Neuronal stem cell (in vitro differentiated cells): ENCODE measurements around the gene SPSB3.
"Not testable (repeated sequence)": the region's sequence is repeated elsewhere in the genome, so short reads cannot be mapped to it uniquely, and the experiment has no call there.

Experiments used
- DNase-seq: peaks from one replicate; pipeline ENCODE4 v3.0.0-alpha.2; 2013; ENCODE audit warnings: low spot score
- H2AFZ ChIP-seq: one replicate; pipeline ENCODE4 v1.6.1; 2013; ENCODE audit warnings: mild to moderate bottlenecking, low read length, inconsistent platforms
- H2AK5ac ChIP-seq: 2 replicates; pipeline ENCODE4 v1.6.1; 2013; ENCODE audit warnings: low read depth, mild to moderate bottlenecking, inconsistent platforms, low read length, moderate library complexity, mixed read lengths
- H2BK120ac ChIP-seq: 2 replicates; pipeline ENCODE4 v1.6.1; 2013; ENCODE audit warnings: low read depth, mild to moderate bottlenecking, inconsistent platforms, low read length, moderate library complexity, mixed read lengths
- H2BK12ac ChIP-seq: one replicate; pipeline ENCODE4 v1.6.1; 2013; ENCODE audit warnings: low read length, inconsistent platforms
- H2BK15ac ChIP-seq: 2 replicates; pipeline ENCODE4 v1.6.1; 2013; ENCODE audit warnings: mild to moderate bottlenecking, low read length, inconsistent platforms, mixed read lengths
- H2BK5ac ChIP-seq: one replicate; pipeline ENCODE4 v1.6.1; 2013; ENCODE audit warnings: inconsistent platforms, mild to moderate bottlenecking, low read length, moderate library complexity
- H3K14ac ChIP-seq: one replicate; pipeline ENCODE4 v1.6.1; 2013; ENCODE audit warnings: low read length, inconsistent platforms
- H3K18ac ChIP-seq: 2 replicates; pipeline ENCODE4 v1.6.1; 2013; ENCODE audit warnings: low read length, inconsistent platforms
- H3K23ac ChIP-seq: 2 replicates; pipeline ENCODE4 v1.6.1; 2013; ENCODE audit warnings: low read depth, mild to moderate bottlenecking, mixed read lengths, low read length, inconsistent platforms; ENCODE audit not compliant: poor library complexity
- H3K27ac ChIP-seq: replicated peaks from 3 replicates; pipeline ENCODE4 v1.5.1; 2013; ENCODE audit warnings: low read length, inconsistent platforms
- H3K27me3 ChIP-seq, 3 experiments: 2 replicates each; pipeline ENCODE4 v1.6.1; 2013; ENCODE audit warnings: low read length in 3 of 3, mild to moderate bottlenecking in 2 of 3, inconsistent platforms in 1 of 3, low read depth in 1 of 3, mixed read lengths in 1 of 3, moderate library complexity in 1 of 3; ENCODE audit not compliant: control insufficient read depth in 3 of 3, insufficient read depth in 3 of 3
- H3K36me3 ChIP-seq, 2 donors: replicated peaks in 1 of 2; 2 replicates each; pipeline ENCODE4 v1.6.1; 2013; ENCODE audit warnings: low read length in 2 of 2; ENCODE audit not compliant: control insufficient read depth in 2 of 2, insufficient read depth in 2 of 2
- H3K4ac ChIP-seq: 2 replicates; pipeline ENCODE4 v1.6.1; 2013; ENCODE audit warnings: inconsistent platforms, mild to moderate bottlenecking, low read length, moderate library complexity
- H3K4me1 ChIP-seq, 2 donors: 1 replicate in 1 of 2; 2 replicates in 1 of 2; pipeline ENCODE4 v1.6.1; 2013; ENCODE audit warnings: low read length in 2 of 2, low read depth in 1 of 2; ENCODE audit not compliant: control insufficient read depth in 2 of 2, insufficient read depth in 1 of 2
- H3K4me2 ChIP-seq: one replicate; pipeline ENCODE4 v1.6.1; 2013; ENCODE audit warnings: mild to moderate bottlenecking, low read length, inconsistent platforms; ENCODE audit not compliant: insufficient read depth, poor library complexity, severe bottlenecking
- H3K4me3 ChIP-seq, 2 donors: 2 replicates each; pipeline ENCODE4 v1.5.1; 2013; ENCODE audit warnings: low read length in 2 of 2, mild to moderate bottlenecking in 2 of 2, inconsistent platforms in 1 of 2, moderate library complexity in 1 of 2
- H3K79me1 ChIP-seq: one replicate; pipeline ENCODE4 v1.6.1; 2013; ENCODE audit warnings: low read depth, mild to moderate bottlenecking, inconsistent platforms, low read length, moderate library complexity
- H3K9ac ChIP-seq: one replicate; pipeline ENCODE4 v1.6.1; 2013; ENCODE audit warnings: mild to moderate bottlenecking, low read depth, low read length, inconsistent platforms; ENCODE audit not compliant: poor library complexity
- H3K9me3 ChIP-seq, 2 donors: replicated peaks in 1 of 2; 2 replicates each; pipeline versions ENCODE3 to v1.6.1; 2013; ENCODE audit warnings: low read length in 2 of 2, mild to moderate bottlenecking in 2 of 2, inconsistent platforms in 1 of 2, low read depth in 1 of 2, mixed read lengths in 1 of 2, moderate library complexity in 1 of 2; ENCODE audit not compliant: control insufficient read depth in 2 of 2, insufficient read depth in 1 of 2
- H4K8ac ChIP-seq: one replicate; pipeline ENCODE4 v1.6.1; 2013; ENCODE audit warnings: low read depth, mild to moderate bottlenecking, inconsistent platforms, low read length, moderate library complexity
- H4K91ac ChIP-seq: one replicate; pipeline ENCODE4 v1.6.1; 2013; ENCODE audit warnings: low read length, low read depth, mild to moderate bottlenecking, inconsistent platforms; ENCODE audit not compliant: poor library complexity
- WGBS, 2 donors: extraction: QIAGEN DNeasy Blood & Tissue Kit; methylation state at CpG; one replicate each; pipeline ENCODE4 v1.1.7; 2013; ENCODE audit warnings: missing lambda C conversion rate in 2 of 2, mixed read lengths in 1 of 2; ENCODE audit not compliant: insufficient read length in 2 of 2, insufficient replicate concordance in 1 of 2; ENCODE audit errors: extremely low coverage in 2 of 2; 5-methylcytosine and 5-hydroxymethylcytosine counted together

SPSB3 gene

DNA sequence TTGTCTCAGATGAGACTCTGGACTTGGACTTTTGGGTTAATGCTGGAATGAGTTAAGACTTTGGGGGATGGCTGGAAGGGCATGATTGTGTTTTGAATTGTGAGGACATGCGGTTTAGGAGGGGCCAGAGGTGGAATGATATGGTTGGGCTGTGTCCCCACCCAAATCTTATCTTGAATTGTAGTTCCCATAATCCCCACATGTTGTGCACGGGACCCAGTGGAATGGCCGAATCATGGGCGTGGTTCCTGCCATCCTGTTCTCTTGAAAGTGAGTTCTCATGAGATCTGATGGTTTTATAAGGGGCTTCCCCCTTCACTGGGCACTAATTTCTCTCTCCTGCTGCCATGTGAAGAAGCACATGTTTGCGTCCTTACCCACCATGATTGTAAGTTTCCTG is 16.9 kb upstream of the SPSB3 start:
- not testable (repeated sequence) for DNase-seq, H3K4me2 ChIP-seq, H3K4me3 ChIP-seq, H2BK12ac ChIP-seq, H2AFZ ChIP-seq, H4K8ac ChIP-seq, H4K91ac ChIP-seq, H2BK5ac ChIP-seq, H3K79me1 ChIP-seq, H3K27ac ChIP-seq, H3K23ac ChIP-seq, H3K4me1 ChIP-seq, H3K4ac ChIP-seq, H3K36me3 ChIP-seq, H3K18ac ChIP-seq, H2BK15ac ChIP-seq, H2AK5ac ChIP-seq, H3K14ac ChIP-seq, H3K27me3 ChIP-seq, H2BK120ac ChIP-seq, H3K9ac ChIP-seq
- WGBS, 2 donors: no CpG with 5 or more reads among the region's 5 CpGs
- peaks cover 5 to 14% of the 10 kb centered on the region in 2 donors for H3K9me3 ChIP-seq

GRCh38 chr16:1794908-1795666 is 12.7 kb upstream of the SPSB3 start:
- H3K79me1 ChIP-seq: peaks cover 5% of the 10 kb centered on the region
- H3K4ac ChIP-seq: no peak overlapping the region
- no peak overlapping the region for H2BK5ac ChIP-seq
- no peak overlapping the region for H2AK5ac ChIP-seq
- no peak overlapping the region for H2BK12ac ChIP-seq
- no peak overlapping the region for H3K27ac ChIP-seq
- peaks cover 5 to 6% of the 10 kb centered on the region in 2 donors for H3K9me3 ChIP-seq
- H3K23ac ChIP-seq: peak overlapping the region; percentile 73
- no peaks in the 10 kb centered on the region for H3K27me3 ChIP-seq
- H3K18ac ChIP-seq: no peak overlapping the region
- H3K9ac ChIP-seq: no peak overlapping the region
- no peak overlapping the region for H2AFZ ChIP-seq
- WGBS, 2 donors: no CpG with 5 or more reads among the region's 32 CpGs
- H4K91ac ChIP-seq: no peak overlapping the region
- no peak overlapping the region for H3K4me2 ChIP-seq
- H2BK120ac ChIP-seq: no peak overlapping the region
- no peak overlapping the region for H2BK15ac ChIP-seq
- H3K36me3 ChIP-seq: peaks cover 3 to 13% of the 10 kb centered on the region in 2 donors
- H4K8ac ChIP-seq: no peak overlapping the region
- peak overlapping the region in 1 of 2 donors; percentile 16 for H3K4me3 ChIP-seq
- no peak overlapping the region for H3K14ac ChIP-seq
- no peak for DNase-seq
- H3K4me1 ChIP-seq: no peaks in the 10 kb centered on the region

- DNase-seq: no peak
- Histone ChIP-seq H2BK5ac (peak overlapping the region; percentile 13), H3K27me3 (no peaks in the 10 kb centered on the region), H3K4me1 (no peaks in the 10 kb centered on the region), H2BK15ac (no peak overlapping the region), H3K4me3 (no peak overlapping the region), H3K4ac (no peak overlapping the region), H4K8ac (no peak overlapping the region), H2AK5ac (no peak overlapping the region), H2BK120ac (no peak overlapping the region), H3K23ac (peak overlapping the region; percentile 65), H3K9ac (no peak overlapping the region), H3K14ac (no peak overlapping the region), H2BK12ac (no peak overlapping the region), H2AFZ (no peak overlapping the region), H3K36me3 (peaks cover 3 to 19% of the 10 kb centered on the region in 2 donors), H3K79me1 (peaks cover 8% of the 10 kb centered on the region), H3K27ac (no peak overlapping the region), H3K4me2 (peak overlapping the region; percentile 11), H3K18ac (peak overlapping the region; percentile 17), H3K9me3 (peaks cover under 1 to 4% of the 10 kb centered on the region in 2 donors), H4K91ac (no peak overlapping the region)
- WGBS, 2 donors: no CpG with 5 or more reads among the region's 18 CpGs
Measured at GRCh38 chr16:1794221-1794871, 12.0 kb upstream of the SPSB3 start.

DNA sequence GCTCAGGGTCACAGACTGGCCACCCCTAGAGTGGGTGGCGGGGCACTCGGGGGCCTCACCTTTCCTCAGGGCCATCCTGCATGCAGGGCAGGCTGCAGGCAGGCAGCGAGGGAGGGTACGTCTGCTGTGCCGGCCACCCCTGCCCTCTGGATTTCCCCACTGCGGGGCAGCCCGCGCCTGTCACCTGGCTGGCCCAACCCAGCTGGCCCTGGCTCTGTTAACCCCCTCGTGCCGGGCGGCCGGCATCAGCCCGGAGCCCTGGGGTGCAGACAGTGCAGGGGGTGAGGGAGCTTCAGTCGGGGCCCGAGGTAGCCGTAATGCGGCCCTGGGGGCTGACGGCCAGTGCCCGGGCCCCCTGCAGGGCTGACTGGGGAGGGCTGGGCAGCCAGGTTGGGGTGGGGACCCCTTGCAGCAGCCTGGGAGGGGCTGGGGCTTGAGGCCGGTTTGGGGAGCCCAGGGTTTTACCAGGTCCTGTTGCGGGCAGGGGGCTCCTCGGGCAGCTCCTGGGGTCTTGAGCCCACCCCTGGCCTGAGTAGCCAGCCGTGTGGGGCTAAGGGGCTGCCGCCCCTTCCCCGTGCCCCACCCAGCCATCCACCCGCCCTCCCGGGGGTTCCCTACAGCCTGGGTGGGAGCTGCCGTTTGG is 11.3 kb upstream of the SPSB3 start, which contains the start of gene IGFALS:
Gene IGFALS (minus strand): TSS at position 128 of the 643 bp plus-strand sequence. CDS start 53 bp downstream, at position 75.
- Histone ChIP-seq H2BK120ac (no peak within 1 kb of the TSS), H3K36me3 (peaks cover 10 to 26% of the 10 kb centered on the region in 2 donors), H3K14ac (no peak within 1 kb of the TSS), H4K8ac (no peak within 1 kb of the TSS), H2AFZ (no peak within 1 kb of the TSS), H2BK15ac (no peak within 1 kb of the TSS), H3K18ac (peak within 1 kb of the TSS; percentile 17), H3K23ac (peak within 1 kb of the TSS; percentile 65), H3K27me3 (no peaks in the 10 kb centered on the region), H2AK5ac (no peak within 1 kb of the TSS), H3K4me2 (peak within 1 kb of the TSS; percentile 11), H3K9ac (no peak within 1 kb of the TSS), H3K9me3 (peaks cover 0 to 4% of the 10 kb centered on the region in 2 donors), H3K79me1 (peaks cover 8% of the 10 kb centered on the region), H3K4me3 (no peak within 1 kb of the TSS), H3K4ac (no peak within 1 kb of the TSS), H2BK5ac (peak within 1 kb of the TSS; percentile 13), H4K91ac (no peak within 1 kb of the TSS), H3K4me1 (no peaks in the 10 kb centered on the region), H2BK12ac (no peak within 1 kb of the TSS), H3K27ac (no peak within 1 kb of the TSS)
- no CpG with 5 or more reads among the region's 28 CpGs for WGBS, 2 donors
- DNase-seq: no peak
